Activated naive CD4-positive, alpha-beta T cell treated with anti-CD3 and anti-CD28 coated beads, Interleukin-2, amount 50 U/mL, for 24 hours (primary cell): ENCODE data around the gene CSMD2.

Experiments
- H3K27ac Mint-ChIP-seq: one replicate; pipeline ENCODE4 v1.8.0; 2021; ENCODE audit warnings: mild to moderate bottlenecking, mixed read lengths
- H3K27me3 Mint-ChIP-seq: one replicate; pipeline ENCODE4 v1.8.0; 2021; ENCODE audit warnings: mixed read lengths
- H3K36me3 Mint-ChIP-seq: one replicate; pipeline ENCODE4 v1.8.0; 2021; ENCODE audit warnings: mixed read lengths
- H3K4me1 Mint-ChIP-seq: one replicate; pipeline ENCODE4 v1.8.0; 2021; ENCODE audit warnings: mixed read lengths
- H3K4me3 Mint-ChIP-seq: one replicate; pipeline ENCODE4 v1.8.0; 2021; ENCODE audit warnings: mild to moderate bottlenecking, mixed read lengths
- H3K9me3 Mint-ChIP-seq: one replicate; pipeline ENCODE4 v1.8.0; 2021; ENCODE audit warnings: mixed read lengths

CSMD2 gene

GRCh38 chr1:33692206-33693188 lies 472.5 kb downstream of the CSMD2 start:
- Mint-ChIP-seq H3K36me3 (no peaks in the 10 kb centered on the region), H3K27me3 (peaks cover 2% of the 10 kb centered on the region), H3K4me3 (no peak overlapping the region), H3K9me3 (no peaks in the 10 kb centered on the region), H3K27ac (no peak overlapping the region), H3K4me1 (no peaks in the 10 kb centered on the region)

GRCh38 chr1:33687000-33687399 lies 478.0 kb downstream of the CSMD2 start:
- no peaks in the 10 kb centered on the region for H3K4me1 Mint-ChIP-seq
- peaks cover 5% of the 10 kb centered on the region for H3K9me3 Mint-ChIP-seq
- H3K36me3 Mint-ChIP-seq = no peaks in the 10 kb centered on the region
- no peak overlapping the region for H3K4me3 Mint-ChIP-seq
- H3K27ac Mint-ChIP-seq = no peak overlapping the region
- peaks cover 30% of the 10 kb centered on the region for H3K27me3 Mint-ChIP-seq

GRCh38 chr1:33686551-33686950 lies 478.5 kb downstream of the CSMD2 start:
- Mint-ChIP-seq H3K9me3 (peaks cover 5% of the 10 kb centered on the region), H3K4me3 (no peak overlapping the region), H3K27me3 (peaks cover 30% of the 10 kb centered on the region), H3K36me3 (no peaks in the 10 kb centered on the region), H3K27ac (no peak overlapping the region), H3K4me1 (no peaks in the 10 kb centered on the region)

- Mint-ChIP-seq H3K4me3 (no peak overlapping the region), H3K4me1 (no peaks in the 10 kb centered on the region), H3K27ac (no peak overlapping the region), H3K9me3 (peaks cover 5% of the 10 kb centered on the region), H3K36me3 (no peaks in the 10 kb centered on the region), H3K27me3 (peaks cover 29% of the 10 kb centered on the region)
These were observed 479.8 kb downstream of the CSMD2 start for GRCh38 chr1:33685256-33685655.

GRCh38 chr1:33684396-33685179 lies 480.4 kb downstream of the CSMD2 start:
- H3K4me1 Mint-ChIP-seq = no peaks in the 10 kb centered on the region
- H3K9me3 Mint-ChIP-seq = peaks cover 5% of the 10 kb centered on the region
- no peak overlapping the region for H3K4me3 Mint-ChIP-seq
- no peaks in the 10 kb centered on the region for H3K36me3 Mint-ChIP-seq
- peaks cover 28% of the 10 kb centered on the region for H3K27me3 Mint-ChIP-seq
- no peak overlapping the region for H3K27ac Mint-ChIP-seq

GRCh38 chr1:33683913-33684312 lies 481.1 kb downstream of the CSMD2 start:
- Mint-ChIP-seq H3K27me3 (peaks cover 28% of the 10 kb centered on the region), H3K9me3 (peaks cover 5% of the 10 kb centered on the region), H3K4me1 (no peaks in the 10 kb centered on the region), H3K4me3 (no peak overlapping the region), H3K36me3 (no peaks in the 10 kb centered on the region), H3K27ac (no peak overlapping the region)

- no peaks in the 10 kb centered on the region for H3K36me3 Mint-ChIP-seq
- H3K4me3 Mint-ChIP-seq = no peak overlapping the region
- H3K27me3 Mint-ChIP-seq = peaks cover 28% of the 10 kb centered on the region
- no peak overlapping the region for H3K27ac Mint-ChIP-seq
- no peaks in the 10 kb centered on the region for H3K4me1 Mint-ChIP-seq
- H3K9me3 Mint-ChIP-seq = peaks cover 5% of the 10 kb centered on the region
These were observed 482.7 kb downstream of the CSMD2 start for GRCh38 chr1:33682371-33682770.

GRCh38 chr1:33680281-33680840 lies 484.7 kb downstream of the CSMD2 start:
- Mint-ChIP-seq H3K27ac (no peak overlapping the region), H3K9me3 (peaks cover 5% of the 10 kb centered on the region), H3K36me3 (no peaks in the 10 kb centered on the region), H3K27me3 (peaks cover 19% of the 10 kb centered on the region), H3K4me1 (no peaks in the 10 kb centered on the region), H3K4me3 (no peak overlapping the region)

- Mint-ChIP-seq H3K36me3 (no peaks in the 10 kb centered on the region), H3K4me1 (no peaks in the 10 kb centered on the region)
These were observed 494.5 kb downstream of the CSMD2 start for GRCh38 chr1:33670567-33670966.

GRCh38 chr1:33668695-33669094 lies 496.3 kb downstream of the CSMD2 start:
- Mint-ChIP-seq H3K4me1 (no peaks in the 10 kb centered on the region), H3K36me3 (no peaks in the 10 kb centered on the region), H3K9me3 (peaks cover 7% of the 10 kb centered on the region), H3K27ac (no peak overlapping the region), H3K27me3 (peaks cover 14% of the 10 kb centered on the region), H3K4me3 (no peak overlapping the region)

More at GRCh38 chr1:33670567-33670966, 494.5 kb downstream of the CSMD2 start:
- peaks cover 7% of the 10 kb centered on the region for H3K9me3 Mint-ChIP-seq
- no peak overlapping the region for H3K4me3 Mint-ChIP-seq
- peaks cover 12% of the 10 kb centered on the region for H3K27me3 Mint-ChIP-seq
- no peak overlapping the region for H3K27ac Mint-ChIP-seq

- no peaks in the 10 kb centered on the region for H3K36me3 Mint-ChIP-seq
- H3K4me1 Mint-ChIP-seq = no peaks in the 10 kb centered on the region
- H3K4me3 Mint-ChIP-seq = no peak overlapping the region
- peaks cover 14% of the 10 kb centered on the region for H3K27me3 Mint-ChIP-seq
- no peaks in the 10 kb centered on the region for H3K9me3 Mint-ChIP-seq
- no peak overlapping the region for H3K27ac Mint-ChIP-seq
These were observed 497.4 kb downstream of the CSMD2 start for GRCh38 chr1:33667386-33668282.

GRCh38 chr1:33666616-33667015 lies 498.4 kb downstream of the CSMD2 start:
- peaks cover 14% of the 10 kb centered on the region for H3K27me3 Mint-ChIP-seq
- no peak overlapping the region for H3K27ac Mint-ChIP-seq

GRCh38 chr1:33661811-33662454 lies 503.1 kb downstream of the CSMD2 start:
- H3K36me3 Mint-ChIP-seq = no peaks in the 10 kb centered on the region
- H3K4me3 Mint-ChIP-seq = no peak overlapping the region
- H3K27ac Mint-ChIP-seq = no peak overlapping the region
- H3K9me3 Mint-ChIP-seq = no peaks in the 10 kb centered on the region
- H3K27me3 Mint-ChIP-seq = peaks cover 8% of the 10 kb centered on the region
- no peaks in the 10 kb centered on the region for H3K4me1 Mint-ChIP-seq

More at GRCh38 chr1:33666616-33667015, 498.4 kb downstream of the CSMD2 start:
- Mint-ChIP-seq H3K36me3 (no peaks in the 10 kb centered on the region), H3K4me3 (no peak overlapping the region), H3K9me3 (no peaks in the 10 kb centered on the region), H3K4me1 (no peaks in the 10 kb centered on the region)

- H3K27ac Mint-ChIP-seq = no peak overlapping the region
These were observed 504.1 kb downstream of the CSMD2 start for GRCh38 chr1:33660956-33661355.

More at GRCh38 chr1:33660956-33661355, 504.1 kb downstream of the CSMD2 start:
- Mint-ChIP-seq H3K4me3 (no peak overlapping the region), H3K36me3 (no peaks in the 10 kb centered on the region), H3K27me3 (peaks cover 6% of the 10 kb centered on the region), H3K9me3 (no peaks in the 10 kb centered on the region), H3K4me1 (no peaks in the 10 kb centered on the region)
